ENCODE data around the gene MVD.
A peak's percentile ranks its signal among the peaks of the same experiment; 100 is the strongest.

- TF ChIP-seq CTCF (IDR thresholded peaks at IDR 0.05) (no peak), POLR2A (IDR thresholded peaks at IDR 0.05) (peak in 1 of 4 donors; percentile 7)
Observed at GRCh38 chr16:88634141-88634993, 28.5 kb downstream of the MVD start.

Measured in esophagus squamous epithelium (tissue), 4 donors.